ENCODE measurements around the gene BOLA2B.

Gene BOLA2B

GRCh38 chr16:30180741-30181140, 12.7 kb downstream of the BOLA2B start:
- ChIA-PET CTCF (no interaction called here), POLR2A (interaction anchor here (0.6 kb wide), 1 partner anchor 207 kb away, joined by 4 read pairs; no protein-coding TSS in a partner anchor)
- Histone ChIP-seq H3K4me3 (ENCODE audit: low read depth, low read length) (no peak overlapping the region), H3K4me1 (ENCODE audit: control insufficient read depth, insufficient read depth, low read length) (peaks cover 5% of the 10 kb centered on the region; the same call in 1 of the 2 replicates), H3K36me3 (ENCODE audit: control insufficient read depth in 2 of 2, insufficient read depth in 1 of 2, low read length in 2 of 2) (no peaks in the 10 kb centered on the region), H3K9me3 (ENCODE audit: control insufficient read depth, insufficient read depth, low read depth, low read length) (no peaks in the 10 kb centered on the region), H3K27ac (ENCODE audit: extremely low read depth, low read depth, low read length) (no peak overlapping the region)
- 0 out of 2 replicates have a peak, but pooled peaks have one; percentile 17 for TF ChIP-seq EGR2 (tag by site-specific recombination; IDR thresholded peaks at IDR 0.05; ENCODE audit: low read depth)
- no peak for TF ChIP-seq ZBTB6 (tag by site-specific recombination; IDR thresholded peaks at IDR 0.05)
- TF ChIP-seq ZNF221 (tag by site-specific recombination; IDR thresholded peaks at IDR 0.05; ENCODE audit: borderline replicate concordance): no peak

GRCh38 chr16:30179931-30180330, 13.5 kb downstream of the BOLA2B start:
- Histone ChIP-seq H3K4me1 (ENCODE audit: control insufficient read depth, insufficient read depth, low read length) (peaks cover 5% of the 10 kb centered on the region; the same call in 1 of the 2 replicates), H3K9me3 (ENCODE audit: control insufficient read depth, insufficient read depth, low read depth, low read length) (no peaks in the 10 kb centered on the region), H3K36me3 (ENCODE audit: control insufficient read depth in 2 of 2, insufficient read depth in 1 of 2, low read length in 2 of 2) (no peaks in the 10 kb centered on the region), H3K4me3 (ENCODE audit: low read depth, low read length) (no peak overlapping the region), H3K27ac (ENCODE audit: extremely low read depth, low read depth, low read length) (no peak overlapping the region)
- ChIA-PET CTCF (interaction anchor here (0.6 to 1.6 kb wide), 3 partner anchors 14 to 88 kb away, joined by 3 to 4 read pairs (median 3); partner anchors contain the start of gene TBX6), POLR2A (interaction anchor here (0.6 to 1.3 kb wide), 3 partner anchors 59 to 208 kb away, joined by 4 to 8 read pairs (median 4); no protein-coding TSS in a partner anchor)
- TF ChIP-seq ZNF830 (tag by site-specific recombination; IDR thresholded peaks at IDR 0.05; ENCODE audit: low read depth) (no peak), ZBTB6 (tag by site-specific recombination; IDR thresholded peaks at IDR 0.05) (no peak), TCF7L2 (IDR thresholded peaks at IDR 0.05; ENCODE audit: borderline replicate concordance, low read depth, low read length) (no peak), ZNF768 (tag by site-specific recombination; IDR thresholded peaks at IDR 0.05) (no peak), TRIM28 (IDR thresholded peaks at IDR 0.05; ENCODE audit: borderline replicate concordance, low read length) (no peak), ZNF843 (tag by site-specific recombination; IDR thresholded peaks at IDR 0.05) (no peak), ZNF514 (tag by site-specific recombination; IDR thresholded peaks at IDR 0.05) (no peak), GLI4 (tag by site-specific recombination; IDR thresholded peaks at IDR 0.05) (no peak), GLIS2 (tag by site-specific recombination; IDR thresholded peaks at IDR 0.05) (no peak), ZFHX2 (tag by site-specific recombination; conservative IDR thresholded peaks at IDR 0.05) (no peak), ZBTB48 (tag by site-specific recombination; IDR thresholded peaks at IDR 0.05) (no peak), ZNF335 (tag by site-specific recombination; conservative IDR thresholded peaks at IDR 0.05) (no peak), ZNF148 (tag by site-specific recombination; IDR thresholded peaks at IDR 0.05; ENCODE audit: borderline replicate concordance) (no peak), KLF16 (tag by site-specific recombination; IDR thresholded peaks at IDR 0.05) (no peak), KLF9 (tag by site-specific recombination; IDR thresholded peaks at IDR 0.05; ENCODE audit: low read depth) (no peak), KLF1 (tag by site-specific recombination; IDR thresholded peaks at IDR 0.05) (no peak), EGR2 (tag by site-specific recombination; IDR thresholded peaks at IDR 0.05; ENCODE audit: low read depth) (no peak), ZNF362 (tag by site-specific recombination; IDR thresholded peaks at IDR 0.05) (no peak), ZNF214 (tag by site-specific recombination; IDR thresholded peaks at IDR 0.05; ENCODE audit: borderline replicate concordance) (no peak)
